22Rv1 (cell line): ENCODE data around the gene IRX4.

Source experiments
- H3K27ac ChIP-seq: fragments of 450-650 bp; 2 replicates; pipeline ENCODE4 v1.5.1; 2017
- ZFX ChIP-seq: fragments of 450-650 bp; IDR thresholded peaks from 2 replicates; pipeline ENCODE4 v1.6.1; 2017; ENCODE audit warnings: antibody characterized with exemption, borderline replicate concordance
- TF ChIP-seq, protein P1 (sequence below): fragments of 450-650 bp; IDR thresholded peaks from 2 replicates; pipeline ENCODE4 v1.5.1; 2017; ENCODE audit warnings: mild to moderate bottlenecking

IRX4 gene

DNA sequence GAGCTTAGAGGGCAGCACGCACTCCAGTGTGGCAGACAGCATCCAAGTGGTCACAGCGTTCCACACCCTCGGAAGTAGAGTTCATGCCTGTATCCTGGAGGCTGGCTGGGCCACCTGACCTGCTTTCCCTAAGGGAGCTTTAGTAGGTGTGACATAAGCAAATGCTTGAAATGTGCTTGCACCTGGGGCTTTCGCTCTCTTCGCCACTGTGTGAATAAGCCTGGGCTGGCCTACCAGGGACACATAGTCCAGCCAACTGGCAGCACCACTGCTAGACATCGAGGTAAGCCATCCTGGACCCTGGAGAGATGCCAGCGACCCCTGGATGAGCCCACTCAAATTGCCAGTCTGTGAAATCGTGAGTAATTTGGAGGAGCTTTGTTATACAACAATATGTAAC is 24.9 kb upstream of the IRX4 start:
- TF ChIP-seq, protein P1, sequence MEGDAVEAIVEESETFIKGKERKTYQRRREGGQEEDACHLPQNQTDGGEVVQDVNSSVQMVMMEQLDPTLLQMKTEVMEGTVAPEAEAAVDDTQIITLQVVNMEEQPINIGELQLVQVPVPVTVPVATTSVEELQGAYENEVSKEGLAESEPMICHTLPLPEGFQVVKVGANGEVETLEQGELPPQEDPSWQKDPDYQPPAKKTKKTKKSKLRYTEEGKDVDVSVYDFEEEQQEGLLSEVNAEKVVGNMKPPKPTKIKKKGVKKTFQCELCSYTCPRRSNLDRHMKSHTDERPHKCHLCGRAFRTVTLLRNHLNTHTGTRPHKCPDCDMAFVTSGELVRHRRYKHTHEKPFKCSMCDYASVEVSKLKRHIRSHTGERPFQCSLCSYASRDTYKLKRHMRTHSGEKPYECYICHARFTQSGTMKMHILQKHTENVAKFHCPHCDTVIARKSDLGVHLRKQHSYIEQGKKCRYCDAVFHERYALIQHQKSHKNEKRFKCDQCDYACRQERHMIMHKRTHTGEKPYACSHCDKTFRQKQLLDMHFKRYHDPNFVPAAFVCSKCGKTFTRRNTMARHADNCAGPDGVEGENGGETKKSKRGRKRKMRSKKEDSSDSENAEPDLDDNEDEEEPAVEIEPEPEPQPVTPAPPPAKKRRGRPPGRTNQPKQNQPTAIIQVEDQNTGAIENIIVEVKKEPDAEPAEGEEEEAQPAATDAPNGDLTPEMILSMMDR = no peak
- TF ChIP-seq ZFX = no peak
- no peak overlapping the region for H3K27ac ChIP-seq

DNA sequence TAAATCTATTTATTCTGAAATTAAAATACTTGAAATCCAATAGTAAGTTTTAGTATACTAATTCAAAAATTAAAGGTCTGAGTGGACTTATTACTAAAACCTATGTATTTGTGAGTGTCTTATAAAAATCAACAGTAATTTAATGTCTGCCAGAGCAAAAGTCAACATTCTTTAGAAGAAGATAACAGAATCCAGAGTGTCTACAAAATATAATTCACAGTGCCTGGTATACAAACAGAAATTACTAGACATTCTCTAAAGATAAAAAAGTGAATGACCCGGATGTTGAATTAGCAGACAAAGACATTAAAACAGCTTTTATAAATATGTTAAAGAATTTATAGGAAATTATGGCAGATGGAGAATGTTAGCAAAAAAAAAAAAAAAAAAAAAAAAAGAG is 22.4 kb upstream of the IRX4 start:
- no peak overlapping the region for H3K27ac ChIP-seq
- TF ChIP-seq ZFX = no peak
- TF ChIP-seq, protein P1 = no peak

DNA sequence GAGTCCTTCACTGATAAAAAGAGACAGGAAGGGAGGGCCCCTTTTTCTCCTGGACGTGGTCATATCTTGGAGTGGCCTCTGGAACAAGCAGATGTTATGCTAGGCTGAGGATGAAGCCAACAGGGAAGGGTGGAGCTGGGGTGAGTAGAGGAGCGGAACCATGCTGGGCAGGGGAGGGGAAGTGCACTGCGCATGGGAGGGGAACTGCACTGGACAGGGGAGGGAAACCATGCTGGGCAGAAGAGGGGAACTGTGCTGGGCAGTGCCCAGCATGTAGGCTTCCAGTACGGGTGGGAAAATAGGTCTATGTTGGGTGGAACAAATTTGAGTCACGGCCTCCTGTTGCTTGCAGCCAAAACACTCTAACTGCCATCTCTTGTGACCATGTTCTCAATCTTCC is 19.3 kb upstream of the IRX4 start:
- TF ChIP-seq, protein P1 = no peak
- no peak for TF ChIP-seq ZFX
- no peak overlapping the region for H3K27ac ChIP-seq

DNA sequence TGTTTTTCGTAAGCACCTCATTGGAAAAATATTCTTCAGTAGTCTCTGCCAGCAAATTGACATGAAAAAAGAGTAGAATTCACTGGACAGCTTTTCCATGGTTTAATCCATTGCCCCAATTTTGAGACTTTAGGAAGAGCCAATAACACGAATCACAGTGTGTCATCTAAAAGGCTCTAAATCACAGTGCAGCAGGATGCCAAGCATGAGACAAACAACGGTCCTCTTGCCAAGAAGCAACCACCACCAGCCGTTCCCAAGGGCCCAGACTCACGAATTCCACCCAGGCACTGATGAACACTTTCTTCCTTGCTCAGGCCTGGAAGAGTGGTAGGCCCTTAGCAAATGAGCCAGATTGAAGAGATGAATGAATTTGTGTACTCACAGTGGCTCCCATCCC is 18.3 kb upstream of the IRX4 start:
- TF ChIP-seq ZFX = no peak
- TF ChIP-seq, protein P1 = no peak
- H3K27ac ChIP-seq = no peak overlapping the region

DNA sequence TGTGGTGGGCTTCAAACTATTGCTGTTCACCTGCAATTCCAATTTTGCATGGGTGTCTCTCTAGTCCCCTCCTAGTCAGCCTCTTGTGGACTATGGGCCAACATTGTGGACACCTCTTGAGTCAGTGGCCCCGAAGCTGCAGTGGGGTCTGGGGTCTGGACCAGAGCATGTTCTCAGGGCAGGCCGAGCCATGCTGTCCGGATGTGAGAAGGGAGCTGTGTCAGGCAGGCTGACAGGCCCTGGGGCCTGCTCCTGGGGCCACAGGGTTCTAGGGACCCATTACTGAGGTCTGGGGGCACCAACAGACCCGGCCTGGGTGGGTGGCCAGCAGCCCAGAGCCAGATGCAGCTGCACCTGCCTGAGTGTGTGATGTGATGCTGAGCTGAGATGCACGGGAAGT is 16.5 kb upstream of the IRX4 start:
- no peak for TF ChIP-seq ZFX
- TF ChIP-seq, protein P1 = no peak
- H3K27ac ChIP-seq = no peak overlapping the region

DNA sequence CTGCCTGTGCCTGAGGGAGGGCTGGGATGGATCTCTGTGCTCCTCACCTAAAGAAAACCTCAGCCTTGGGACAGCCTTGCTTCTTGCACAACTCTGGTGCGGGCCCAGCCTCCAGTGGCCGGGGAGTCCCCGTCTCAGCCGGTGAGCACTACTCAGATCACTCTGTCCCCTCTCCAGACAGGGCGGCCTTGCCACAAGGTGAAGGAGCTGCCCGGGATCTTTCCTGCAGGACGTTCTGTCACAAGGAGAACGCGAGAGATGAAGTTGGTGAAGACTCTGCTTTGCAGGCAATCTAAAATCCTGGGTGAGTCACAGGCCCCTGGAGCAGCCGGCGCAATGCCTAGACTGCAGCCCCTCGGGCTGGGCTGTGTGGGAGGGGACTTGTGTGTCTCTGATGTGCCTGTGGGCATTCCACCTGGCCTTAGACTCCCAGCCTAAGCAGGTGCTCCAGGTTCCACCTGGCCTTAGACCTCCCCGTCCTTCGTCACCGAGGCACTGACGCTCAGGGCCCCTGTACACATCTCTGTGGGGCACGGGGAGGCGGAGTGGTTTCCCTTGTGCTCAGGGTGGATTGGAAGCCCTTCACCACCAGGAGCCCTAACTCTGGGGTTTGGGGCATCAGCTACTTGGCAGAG is 15.2 kb upstream of the IRX4 start:
- H3K27ac ChIP-seq = no peak overlapping the region
- no peak for TF ChIP-seq ZFX
- TF ChIP-seq, protein P1 = no peak

DNA sequence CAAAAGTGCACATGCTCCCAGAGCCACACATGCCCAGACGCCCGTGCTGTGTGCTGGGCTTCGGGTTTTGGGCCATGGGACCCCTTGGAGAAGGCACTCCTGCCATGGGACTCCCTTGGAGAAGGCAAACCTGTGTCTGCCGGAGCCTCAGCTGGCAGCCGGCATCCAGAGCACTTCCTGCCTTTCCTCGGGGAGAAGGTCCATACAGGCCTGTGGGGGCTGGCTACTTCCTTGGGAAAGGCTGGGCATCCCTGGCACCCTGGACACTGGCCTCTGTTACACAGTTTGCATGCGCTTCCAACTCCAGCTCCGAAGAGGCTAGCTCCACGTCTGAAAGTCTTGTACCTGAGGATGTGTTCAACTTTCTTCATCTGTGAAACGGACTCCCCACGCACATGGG is 14.7 kb upstream of the IRX4 start:
- TF ChIP-seq, protein P1 = no peak
- no peak for TF ChIP-seq ZFX
- no peak overlapping the region for H3K27ac ChIP-seq
